Effector CD4-positive, alpha-beta T cell (primary cell): ENCODE measurements around the gene ARHGAP23. TPM values are rescaled to one million over a fixed set of nuclear protein-coding genes. Genes with fewer than 3 reads are reported as not detected.
A peak's percentile ranks its signal among the peaks of the same experiment; 100 is the strongest.

ENCODE experiments used
- DNase-seq: peaks from one replicate; pipeline ENCODE4 v3.0.0-alpha.2; 2020
- total RNA-seq: gene quantifications from one replicate; lab custom pipeline; 2026; lab: John Stamatoyannopoulos, UW

Gene ARHGAP23, protein sequence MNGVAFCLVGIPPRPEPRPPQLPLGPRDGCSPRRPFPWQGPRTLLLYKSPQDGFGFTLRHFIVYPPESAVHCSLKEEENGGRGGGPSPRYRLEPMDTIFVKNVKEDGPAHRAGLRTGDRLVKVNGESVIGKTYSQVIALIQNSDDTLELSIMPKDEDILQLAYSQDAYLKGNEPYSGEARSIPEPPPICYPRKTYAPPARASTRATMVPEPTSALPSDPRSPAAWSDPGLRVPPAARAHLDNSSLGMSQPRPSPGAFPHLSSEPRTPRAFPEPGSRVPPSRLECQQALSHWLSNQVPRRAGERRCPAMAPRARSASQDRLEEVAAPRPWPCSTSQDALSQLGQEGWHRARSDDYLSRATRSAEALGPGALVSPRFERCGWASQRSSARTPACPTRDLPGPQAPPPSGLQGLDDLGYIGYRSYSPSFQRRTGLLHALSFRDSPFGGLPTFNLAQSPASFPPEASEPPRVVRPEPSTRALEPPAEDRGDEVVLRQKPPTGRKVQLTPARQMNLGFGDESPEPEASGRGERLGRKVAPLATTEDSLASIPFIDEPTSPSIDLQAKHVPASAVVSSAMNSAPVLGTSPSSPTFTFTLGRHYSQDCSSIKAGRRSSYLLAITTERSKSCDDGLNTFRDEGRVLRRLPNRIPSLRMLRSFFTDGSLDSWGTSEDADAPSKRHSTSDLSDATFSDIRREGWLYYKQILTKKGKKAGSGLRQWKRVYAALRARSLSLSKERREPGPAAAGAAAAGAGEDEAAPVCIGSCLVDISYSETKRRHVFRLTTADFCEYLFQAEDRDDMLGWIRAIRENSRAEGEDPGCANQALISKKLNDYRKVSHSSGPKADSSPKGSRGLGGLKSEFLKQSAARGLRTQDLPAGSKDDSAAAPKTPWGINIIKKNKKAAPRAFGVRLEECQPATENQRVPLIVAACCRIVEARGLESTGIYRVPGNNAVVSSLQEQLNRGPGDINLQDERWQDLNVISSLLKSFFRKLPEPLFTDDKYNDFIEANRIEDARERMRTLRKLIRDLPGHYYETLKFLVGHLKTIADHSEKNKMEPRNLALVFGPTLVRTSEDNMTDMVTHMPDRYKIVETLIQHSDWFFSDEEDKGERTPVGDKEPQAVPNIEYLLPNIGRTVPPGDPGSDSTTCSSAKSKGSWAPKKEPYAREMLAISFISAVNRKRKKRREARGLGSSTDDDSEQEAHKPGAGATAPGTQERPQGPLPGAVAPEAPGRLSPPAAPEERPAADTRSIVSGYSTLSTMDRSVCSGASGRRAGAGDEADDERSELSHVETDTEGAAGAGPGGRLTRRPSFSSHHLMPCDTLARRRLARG (N-terminal part only)
- not detected for total RNA-seq

DNA sequence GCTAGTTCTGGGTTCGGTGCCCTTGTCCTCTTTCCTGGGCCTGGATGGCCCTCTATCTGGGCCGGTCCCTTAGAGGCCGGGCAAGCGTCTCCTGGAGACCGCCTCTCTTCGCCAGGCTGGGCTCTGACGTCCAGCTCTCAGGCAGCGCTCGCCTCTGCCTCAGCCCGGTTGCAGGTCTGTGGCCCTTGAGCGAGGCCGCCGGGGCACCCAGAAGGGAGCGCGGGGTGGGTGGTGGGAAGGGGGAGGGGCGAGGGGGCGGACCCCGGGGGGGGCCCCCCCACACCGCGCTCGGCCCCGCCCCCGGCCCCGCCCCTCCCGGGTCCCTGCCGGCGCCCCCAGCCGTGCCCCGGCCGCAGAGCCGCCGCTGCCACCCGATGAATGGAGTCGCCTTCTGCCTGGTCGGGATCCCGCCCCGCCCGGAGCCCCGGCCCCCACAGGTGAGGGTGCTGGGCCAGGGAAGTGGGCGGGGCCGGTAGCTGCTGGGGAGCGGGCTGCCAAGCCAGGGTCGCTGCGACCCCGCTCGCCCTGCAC lies at the start of gene ARHGAP23:
ARHGAP23 (plus strand) TSS at position 353 of the 531 bp plus-strand sequence; CDS start at position 375, 22 bp downstream.
- peak; percentile 23 for DNase-seq

- no peak for DNase-seq
These were observed 48.8 kb upstream of the ARHGAP23 start for GRCh38 chr17:38379448-38379847.

- DNase-seq, result no peak
These were observed 33.2 kb upstream of the ARHGAP23 start for GRCh38 chr17:38395090-38395489.

GRCh38 chr17:38397227-38397626 lies 31.0 kb upstream of the ARHGAP23 start:
- no peak for DNase-seq

DNA sequence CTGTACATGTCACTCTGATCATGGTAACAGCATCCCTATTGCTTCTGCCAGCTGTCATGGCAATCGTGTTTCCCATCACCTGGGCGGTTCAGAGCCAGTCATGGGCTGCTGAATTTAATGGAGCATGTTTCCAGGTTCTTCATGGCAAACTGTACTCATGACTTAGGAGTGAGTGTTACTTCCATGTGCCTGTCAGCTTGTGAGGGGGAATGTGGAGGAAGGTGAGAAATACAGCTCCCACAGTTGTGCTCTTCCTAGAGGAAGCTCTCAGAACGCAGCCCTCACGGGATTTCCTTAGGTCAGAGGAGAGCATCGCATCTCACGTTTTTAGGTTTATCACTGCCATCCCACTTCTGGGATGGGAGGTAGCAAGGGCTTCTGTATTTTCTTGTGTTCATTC lies 28.0 kb upstream of the ARHGAP23 start:
- no peak for DNase-seq

- DNase-seq, result no peak
These were observed 26.8 kb upstream of the ARHGAP23 start for GRCh38 chr17:38401459-38401858.

GRCh38 chr17:38402897-38403296 lies 25.4 kb upstream of the ARHGAP23 start:
- DNase-seq, result no peak

DNA sequence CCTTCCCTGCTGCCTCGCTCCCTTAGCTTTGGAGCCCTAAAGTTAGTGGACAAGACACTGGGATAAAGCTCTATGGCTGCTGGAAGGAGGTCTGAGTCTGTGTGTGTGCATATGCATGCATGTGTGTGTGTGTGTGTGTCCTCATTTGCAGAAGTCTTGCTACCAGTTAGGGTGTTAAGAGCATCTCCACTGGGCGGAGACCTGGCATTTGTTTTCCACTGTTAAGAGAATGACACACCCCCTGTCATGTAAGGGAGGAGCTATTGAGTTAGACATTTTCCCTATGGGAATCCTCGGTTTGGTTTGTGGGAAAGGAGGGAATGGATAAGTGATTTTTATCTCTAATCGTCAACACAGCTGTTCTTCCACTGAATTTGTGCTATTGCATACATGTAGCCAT lies 24.8 kb upstream of the ARHGAP23 start:
- DNase-seq, result no peak

DNA sequence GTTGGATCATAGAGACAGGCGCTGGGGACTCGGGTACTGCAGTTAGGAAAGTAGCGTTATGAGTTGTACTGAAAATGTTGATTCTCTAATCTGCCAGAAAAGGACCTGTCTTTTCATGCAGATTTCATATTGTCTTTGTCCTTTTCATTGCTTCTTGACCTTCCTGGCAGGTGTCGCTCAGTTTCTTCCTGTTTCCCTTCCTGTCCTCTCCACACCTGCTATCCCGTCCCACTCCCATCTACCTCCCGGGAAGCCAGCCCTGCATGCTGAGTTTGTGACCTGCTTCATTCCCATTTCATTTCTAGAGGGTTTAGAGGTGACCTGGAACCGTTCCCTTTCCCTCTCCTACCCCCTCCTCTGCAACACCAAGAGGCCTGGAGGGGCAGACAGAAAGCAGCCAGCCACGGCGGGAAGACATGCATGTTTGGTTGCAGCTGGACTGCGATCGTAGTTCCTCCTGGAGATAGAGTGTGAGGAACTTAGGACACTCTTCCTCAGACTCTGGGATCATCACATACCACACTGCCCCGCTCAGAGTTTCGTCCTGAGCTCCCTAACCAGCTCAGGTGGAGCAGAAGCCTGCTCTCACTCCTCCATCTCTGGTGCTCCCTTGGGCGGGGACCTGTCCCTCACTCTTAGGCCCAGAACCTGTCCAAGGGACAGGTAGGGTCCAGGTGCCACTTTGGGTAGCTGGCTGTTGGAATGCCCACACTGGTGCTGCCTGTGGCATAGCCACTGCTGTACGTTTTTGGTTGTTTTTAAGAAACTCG lies 23.9 kb upstream of the ARHGAP23 start:
- DNase-seq, result no peak

- DNase-seq, result no peak
These were observed 22.6 kb upstream of the ARHGAP23 start for GRCh38 chr17:38405654-38406053.

DNA sequence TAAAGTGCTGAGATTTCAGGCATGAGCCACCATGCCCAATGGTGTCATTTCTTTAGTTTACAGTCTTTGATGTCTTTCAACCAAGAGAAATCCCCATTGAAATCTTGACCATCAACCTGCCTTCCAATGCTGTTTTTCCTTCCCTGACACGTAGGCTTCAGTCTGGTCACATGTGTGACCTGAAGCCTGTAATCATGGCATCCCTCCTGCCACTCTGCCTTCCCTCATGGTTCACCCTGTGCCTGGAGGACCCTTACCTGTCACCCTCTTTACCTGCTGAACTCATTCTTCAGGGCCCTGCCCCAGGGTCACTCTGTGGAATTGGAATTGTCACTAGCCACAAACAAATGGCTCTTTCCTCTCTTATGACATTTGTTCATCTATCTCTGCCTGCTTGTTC lies 18.1 kb upstream of the ARHGAP23 start:
- DNase-seq, result no peak

DNA sequence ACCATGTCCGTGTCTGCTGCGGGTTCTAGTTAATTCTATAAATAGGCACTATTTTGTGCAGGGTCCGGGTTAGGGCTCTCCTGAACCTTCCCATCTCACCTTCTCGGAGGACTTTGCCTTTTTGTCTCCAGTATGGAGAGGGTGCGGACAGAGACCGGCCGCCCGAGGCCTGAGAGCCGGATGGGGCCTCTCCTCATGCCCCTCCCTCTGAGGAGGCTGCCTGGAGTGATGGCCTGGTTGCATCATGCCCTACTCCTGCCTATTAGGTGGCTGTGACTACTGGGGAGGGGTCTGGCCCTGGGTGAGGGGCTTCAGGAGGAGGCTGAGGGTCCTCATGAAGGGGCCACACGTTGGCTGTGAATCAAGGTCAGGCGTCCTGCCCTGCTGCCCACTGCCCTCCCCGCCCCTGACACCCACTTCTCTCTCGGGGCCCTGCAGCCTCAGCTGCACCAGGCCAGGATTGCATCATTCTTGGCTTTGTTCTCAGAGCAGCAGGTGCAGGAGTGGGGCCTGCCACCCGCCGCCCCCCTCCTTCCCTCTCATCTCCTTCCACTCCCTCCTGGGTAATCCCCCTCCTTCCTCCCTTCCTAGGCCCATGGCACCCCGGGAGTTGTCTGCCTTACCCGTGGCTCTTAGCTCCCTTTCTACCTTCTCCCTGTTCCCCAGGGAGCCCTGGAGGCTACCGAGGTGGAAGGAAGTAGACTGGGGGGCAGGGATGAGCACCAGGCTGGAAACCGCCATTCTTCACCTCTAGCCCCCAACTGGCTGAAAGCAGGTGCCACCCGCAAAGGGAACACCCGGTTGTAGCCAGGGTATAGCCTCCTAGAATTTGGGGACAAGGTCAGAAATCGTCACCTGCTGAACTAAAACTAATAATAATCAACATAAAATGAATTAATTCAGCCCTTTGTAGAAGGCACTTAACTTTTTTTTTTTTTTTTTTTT lies 12.7 kb upstream of the ARHGAP23 start:
- no peak for DNase-seq

DNA sequence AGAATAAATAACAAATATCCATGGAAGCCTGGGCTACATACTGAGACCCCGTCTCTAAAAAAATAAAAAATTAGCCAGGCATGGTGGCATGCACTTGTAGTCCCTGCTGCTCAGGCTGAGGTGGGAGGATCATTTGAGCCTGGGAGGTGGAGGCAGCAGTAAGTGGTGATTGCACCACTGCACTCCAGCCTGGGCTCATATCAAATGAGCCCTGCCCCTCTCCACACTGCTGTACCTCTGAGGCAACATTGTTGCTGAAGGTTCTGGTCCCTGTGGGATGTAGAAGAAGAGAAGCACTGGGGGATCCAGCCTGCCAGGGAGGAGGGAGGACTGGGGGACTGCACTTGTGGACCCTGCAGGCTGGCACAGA lies 11.4 kb upstream of the ARHGAP23 start:
- DNase-seq, result no peak

- no peak for DNase-seq
These were observed 10.9 kb upstream of the ARHGAP23 start for GRCh38 chr17:38417210-38417951.

- no peak for DNase-seq
These were observed 10.1 kb upstream of the ARHGAP23 start for GRCh38 chr17:38418062-38418692.

GRCh38 chr17:38418693-38419507 lies 9.4 kb upstream of the ARHGAP23 start:
- DNase-seq, result no peak

- DNase-seq, result no peak
These were observed 8.7 kb upstream of the ARHGAP23 start for GRCh38 chr17:38419508-38419981.

- DNase-seq, result no peak
These were observed 7.7 kb upstream of the ARHGAP23 start for GRCh38 chr17:38420518-38420917.
